GM04504 (cell line): ENCODE data around the gene CAPZB.

Source experiments
- DNase-seq: peaks from one replicate; pipeline ENCODE4 v3.0.0-alpha.2; 2012; ENCODE audit warnings: low read depth

The CAPZB gene

GRCh38 chr1:19367584-19368041, 117.7 kb downstream of the CAPZB start:
- DNase-seq: no peak

- DNase-seq: no peak
Measured at GRCh38 chr1:19366599-19367536, 118.5 kb downstream of the CAPZB start.

DNA sequence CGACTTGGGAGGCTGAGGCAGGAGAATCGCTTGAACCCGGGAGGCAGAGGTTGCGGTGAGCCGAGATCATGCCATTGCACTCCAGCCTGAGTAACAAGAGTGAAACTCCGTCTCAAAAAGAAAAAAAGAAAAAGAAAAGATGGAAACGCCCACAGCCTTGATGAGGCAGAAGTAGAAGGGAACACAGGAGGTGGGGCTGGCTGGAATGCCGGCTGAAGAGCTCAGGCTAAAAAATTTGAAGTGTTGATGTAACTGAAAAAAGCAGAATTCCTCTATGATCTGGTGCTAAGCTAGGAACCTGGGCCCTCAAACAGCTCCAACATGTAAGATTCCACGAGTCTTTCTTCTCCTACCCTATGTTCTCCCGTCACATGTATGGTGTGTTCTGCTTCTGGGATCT, 119.6 kb downstream of the CAPZB start:
- DNase-seq: no peak

- no peak for DNase-seq
Measured at GRCh38 chr1:19363536-19364152, 121.7 kb downstream of the CAPZB start.

DNA sequence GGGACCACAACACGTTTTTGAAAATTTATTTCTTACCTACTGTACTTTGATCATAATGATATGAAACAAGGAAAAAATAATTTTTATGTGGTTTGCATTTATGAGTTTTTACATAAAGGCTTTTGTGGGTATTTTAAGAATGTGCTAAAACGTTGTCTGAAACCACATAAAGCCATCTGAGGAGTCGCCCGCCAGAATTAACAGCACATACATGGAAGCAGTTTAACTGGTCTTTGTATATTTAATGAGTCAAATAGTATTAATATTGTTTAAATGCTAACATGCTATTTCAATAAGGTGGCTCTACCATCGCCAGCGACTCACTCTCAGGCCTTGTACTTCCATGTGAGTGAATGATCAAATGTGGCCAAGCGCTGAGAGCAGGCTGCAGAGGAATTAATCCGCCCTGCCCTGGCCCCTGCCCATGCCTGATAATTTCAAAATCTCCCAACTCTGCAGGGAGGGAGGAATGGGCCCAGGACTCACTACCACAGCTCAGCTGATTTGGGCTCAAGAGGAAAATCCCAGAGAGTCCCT, 123.7 kb downstream of the CAPZB start:
- DNase-seq: no peak

GRCh38 chr1:19360843-19361610, 124.3 kb downstream of the CAPZB start:
- DNase-seq: no peak

DNA sequence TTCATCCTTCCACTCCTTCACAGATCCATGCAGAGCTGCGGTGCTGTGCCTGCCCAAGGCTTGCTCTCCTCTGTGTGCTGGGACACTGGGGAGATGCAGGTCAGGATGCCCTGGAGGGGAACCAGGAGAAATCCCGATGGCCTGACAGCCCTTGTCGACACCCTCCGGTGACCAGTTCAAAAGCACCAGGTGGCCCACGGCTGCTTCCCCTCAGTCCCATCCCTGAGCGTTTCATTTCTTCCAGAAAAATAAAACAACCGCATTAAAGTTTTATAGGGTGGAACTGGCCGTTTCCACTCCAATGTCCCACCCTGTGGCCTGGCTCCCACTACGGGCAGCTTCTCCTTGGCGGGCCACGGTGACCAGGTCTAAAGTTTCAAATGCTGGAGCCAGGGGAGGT, 124.9 kb downstream of the CAPZB start:
- no peak for DNase-seq

DNA sequence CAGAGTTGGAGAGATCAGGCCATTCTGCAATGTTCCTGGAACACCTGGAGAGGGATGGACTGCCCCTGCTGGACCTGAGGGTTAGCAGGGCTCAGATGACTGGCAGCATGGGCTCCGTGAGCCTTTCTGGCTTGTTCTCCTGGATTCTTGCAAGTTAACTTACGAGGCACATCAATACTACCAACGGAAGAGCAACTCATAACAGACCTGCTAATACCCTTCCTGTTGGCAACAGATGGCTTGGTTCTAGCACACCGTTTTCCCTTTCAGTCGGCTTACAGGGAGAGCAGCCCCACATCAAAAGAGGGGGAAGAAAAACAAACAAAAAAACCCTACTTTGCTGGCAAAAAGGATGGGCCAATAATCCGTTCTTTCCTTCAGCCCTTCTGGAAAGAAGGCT, 125.3 kb downstream of the CAPZB start:
- no peak for DNase-seq

- no peak for DNase-seq
Measured at GRCh38 chr1:19359357-19359756, 126.0 kb downstream of the CAPZB start.

DNA sequence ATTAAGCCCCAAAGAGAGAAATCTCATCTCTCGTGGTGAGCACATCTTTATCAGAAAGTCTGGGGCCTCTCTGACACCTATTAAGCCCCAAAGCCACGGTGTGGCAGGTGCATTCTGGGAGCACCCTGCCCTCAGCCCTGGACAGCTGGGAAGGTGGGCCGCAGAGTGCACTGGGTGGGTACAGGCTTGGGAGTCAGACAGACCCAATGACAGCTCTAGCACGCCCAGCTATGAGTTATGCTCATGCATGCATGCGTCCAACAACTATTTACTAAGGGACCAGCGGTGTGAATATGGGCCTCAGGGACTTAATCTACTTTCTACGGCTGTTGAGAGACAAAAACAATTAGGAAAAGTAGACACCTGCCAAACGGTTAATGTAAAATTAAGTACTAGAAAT, 126.6 kb downstream of the CAPZB start:
- no peak for DNase-seq

GRCh38 chr1:19357299-19357986, 127.9 kb downstream of the CAPZB start:
- DNase-seq: no peak

DNA sequence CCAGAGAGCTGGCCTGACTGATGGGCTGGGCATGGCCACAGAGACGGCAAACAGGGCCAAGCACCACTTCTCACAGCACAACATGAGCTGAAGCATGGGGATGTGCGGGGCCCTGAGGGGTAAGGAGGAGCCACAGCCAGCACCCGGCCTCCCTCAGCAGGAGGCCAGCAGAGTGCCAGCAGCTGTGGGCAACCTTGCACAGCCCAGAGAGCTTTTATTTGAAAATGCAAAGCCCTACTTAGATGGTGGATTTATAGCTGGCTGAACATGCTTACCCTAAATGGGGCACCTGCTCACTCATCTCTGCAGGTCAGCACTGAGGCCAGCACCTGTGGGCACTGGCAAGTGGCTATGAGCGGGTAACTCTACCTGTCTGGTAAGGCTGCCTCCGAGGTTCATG, 129.1 kb downstream of the CAPZB start:
- DNase-seq: no peak

GRCh38 chr1:19354531-19354981, 130.8 kb downstream of the CAPZB start:
- DNase-seq: no peak

GRCh38 chr1:19353596-19353995, 131.7 kb downstream of the CAPZB start:
- no peak for DNase-seq

DNA sequence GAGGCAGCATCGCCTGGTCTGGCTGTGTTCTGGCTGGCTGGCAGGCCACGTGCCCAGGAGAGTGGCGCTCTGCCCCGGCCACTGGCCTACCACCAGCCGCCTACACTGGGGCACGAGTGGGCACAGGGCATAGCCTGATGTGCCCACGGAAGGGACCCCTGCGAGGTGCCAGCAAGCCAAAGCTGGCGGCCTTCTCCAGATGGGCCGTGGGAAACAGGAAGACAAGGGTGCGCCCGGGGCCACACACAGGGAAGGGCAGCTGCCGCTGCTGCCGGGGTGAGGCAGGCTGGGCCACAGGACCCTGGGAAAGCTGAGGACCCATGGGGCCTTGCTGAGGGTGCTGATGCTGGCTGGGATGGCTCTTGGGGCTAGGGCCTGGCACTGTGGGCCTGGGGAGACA, 132.5 kb downstream of the CAPZB start:
- no peak for DNase-seq

DNA sequence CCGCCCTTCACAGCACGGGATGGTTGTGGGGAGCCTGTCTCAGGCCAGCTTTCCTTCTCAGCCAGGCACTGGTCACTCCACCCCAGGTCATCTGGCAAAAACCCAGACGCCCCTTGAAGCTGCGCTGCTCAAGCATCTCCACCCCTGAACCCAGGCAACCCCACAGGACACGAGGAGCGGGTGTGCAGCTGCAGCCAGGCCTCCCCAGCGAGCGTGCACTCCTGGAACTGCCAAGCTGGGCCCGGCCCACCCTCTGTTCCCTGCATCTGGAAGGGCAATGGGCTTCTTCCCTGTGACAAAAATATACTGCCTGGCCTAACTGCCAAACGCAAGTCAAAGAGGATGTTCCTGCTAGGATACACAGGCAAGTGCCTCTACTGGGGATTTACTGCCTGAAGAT, 133.5 kb downstream of the CAPZB start:
- no peak for DNase-seq

DNA sequence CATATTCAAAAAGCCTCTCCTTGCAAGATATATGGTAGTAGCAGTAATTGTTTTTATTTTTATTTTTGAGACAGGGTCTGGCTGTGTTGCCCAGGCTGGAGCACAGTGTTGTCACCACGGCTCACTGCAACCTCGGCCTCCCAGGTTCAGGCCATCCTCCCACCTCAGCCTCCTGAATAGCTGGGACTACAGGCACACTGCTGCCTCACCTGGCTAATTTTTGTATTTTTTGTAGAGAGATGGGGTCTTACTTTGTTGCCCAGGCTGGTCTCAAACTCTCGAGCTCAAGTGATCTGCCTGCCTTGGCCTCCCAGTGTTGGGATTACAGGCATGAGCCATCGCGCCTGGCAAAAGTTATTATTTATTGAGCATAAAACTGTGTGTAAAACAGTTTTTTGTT, 134.8 kb downstream of the CAPZB start:
- no peak for DNase-seq

DNA sequence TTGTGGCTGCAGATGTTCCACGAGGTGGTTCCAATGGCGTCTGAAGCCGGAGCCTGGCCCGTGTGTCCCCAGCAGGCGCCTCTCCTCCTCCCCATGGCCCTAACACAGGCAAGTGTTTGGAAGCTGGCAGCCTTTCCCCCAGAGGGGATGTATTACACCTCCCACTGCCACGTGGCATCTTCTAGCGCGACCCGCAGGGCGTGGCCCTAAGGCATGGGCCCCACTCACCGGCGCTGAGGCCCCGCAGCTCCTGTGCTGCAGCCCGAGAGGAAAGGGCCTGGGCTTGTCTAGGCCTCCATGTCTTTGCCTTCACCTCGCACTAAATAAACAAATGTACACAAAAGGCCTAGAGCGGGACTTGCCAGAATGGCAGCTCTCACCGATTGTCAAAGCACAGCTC, 135.3 kb downstream of the CAPZB start:
- no peak for DNase-seq

DNA sequence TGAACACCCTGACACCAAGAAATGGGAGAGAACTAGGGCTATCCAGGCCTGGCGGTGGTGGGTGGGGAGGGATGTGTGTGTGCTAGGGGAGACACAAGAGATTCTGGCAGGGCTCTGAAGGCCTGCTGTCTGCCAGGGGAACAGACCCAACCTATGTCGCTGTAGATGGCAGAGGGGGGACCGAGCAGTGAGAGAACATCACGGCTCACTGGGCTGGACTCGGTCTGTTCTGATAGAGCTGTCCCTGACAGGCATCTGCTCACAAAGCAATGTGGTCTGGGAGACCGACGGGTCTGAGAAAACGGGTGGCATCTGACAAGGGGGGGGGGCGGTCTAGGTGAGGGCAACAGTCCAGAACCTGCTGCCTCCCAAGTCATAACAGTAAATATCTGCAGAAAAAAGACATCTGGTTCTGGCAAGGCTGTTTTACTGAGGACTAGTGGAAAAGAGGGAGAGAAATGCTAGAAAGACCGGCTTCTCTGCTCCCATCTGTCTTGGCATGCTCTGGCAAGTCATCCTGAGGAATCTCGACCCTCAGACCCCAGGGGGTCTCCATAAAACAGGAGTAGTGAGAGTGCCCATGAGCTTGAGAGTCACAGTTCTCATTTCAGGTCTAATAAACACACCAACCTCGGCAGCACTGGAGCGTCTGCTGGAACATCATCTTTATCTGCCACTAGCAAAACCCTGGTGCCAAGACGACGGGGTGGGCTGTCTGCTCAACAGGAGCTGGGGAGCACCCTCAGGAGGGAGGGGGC, 136.7 kb downstream of the CAPZB start:
- no peak for DNase-seq

DNA sequence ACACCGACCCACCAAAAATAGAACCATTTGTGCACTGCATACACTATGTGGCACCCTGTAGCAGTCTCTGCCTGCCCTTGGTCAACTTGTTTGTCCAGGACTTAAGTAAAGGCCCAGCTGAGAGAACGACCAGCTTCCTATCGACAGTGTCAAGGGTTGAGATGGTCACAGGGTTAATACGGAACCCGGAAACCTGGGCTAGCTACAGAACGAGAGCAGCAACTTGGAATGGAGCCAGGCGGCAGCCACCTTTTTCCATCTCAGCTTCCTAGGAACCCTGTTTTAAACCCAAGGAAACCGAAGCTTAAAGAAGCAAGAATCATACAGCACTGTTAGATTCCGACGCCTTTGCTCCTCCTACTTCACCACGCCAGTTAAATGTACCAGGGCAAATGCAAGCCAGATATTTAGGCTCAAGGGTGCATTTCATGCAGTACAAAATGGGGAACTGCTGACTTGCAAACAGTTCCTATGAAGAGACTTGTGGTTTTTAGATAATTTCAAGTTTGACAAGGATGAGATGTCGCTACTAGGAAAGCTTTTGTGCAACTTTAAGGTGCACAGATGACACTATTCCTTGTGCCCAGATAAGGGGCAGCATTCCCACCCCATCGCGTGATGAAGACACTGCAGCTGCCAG, 137.7 kb downstream of the CAPZB start:
- no peak for DNase-seq

DNA sequence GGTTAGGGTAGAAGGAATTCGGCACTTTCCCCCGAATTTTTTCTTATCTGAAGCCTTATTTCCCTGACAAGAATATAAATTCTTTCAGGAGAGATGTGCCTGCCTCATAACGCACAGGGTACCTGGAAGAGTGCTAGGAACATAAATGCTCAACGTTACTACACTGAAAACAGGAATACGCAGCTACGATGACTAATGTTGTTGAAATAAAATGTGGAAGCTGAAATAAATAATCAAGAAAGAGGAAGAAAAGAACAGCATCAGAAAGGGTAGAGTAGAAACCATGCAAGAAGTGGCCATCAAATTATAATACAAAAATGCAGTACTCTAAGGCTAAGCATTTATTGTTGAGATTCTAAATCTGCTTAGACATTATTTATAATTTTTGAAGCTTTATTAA, 139.3 kb downstream of the CAPZB start:
- DNase-seq: no peak
